SK-N-MC (cell line): Measurements from ENCODE around the gene STON2.

ENCODE experiments used
- DNase-seq: peaks from one replicate; pipeline ENCODE4 v3.0.0-alpha.2; 2011; ENCODE audit warnings: low read depth, low spot score
- H3K27ac ChIP-seq: fragments of 200-600 bp; sonication (generic); 2 replicates; pipeline ENCODE4 v1.5.1; 2016; ENCODE audit warnings: mixed run types
- H3K36me3 ChIP-seq: fragments of 200-600 bp; sonication (generic); 2 replicates; pipeline ENCODE4 v1.6.1; 2017; ENCODE audit warnings: antibody characterized with exemption, low read length, mixed read lengths; ENCODE audit not compliant: insufficient read depth
- H3K4me3 ChIP-seq: fragments of 200-600 bp; sonication (generic); 2 replicates; pipeline ENCODE4 v1.5.1; 2016
- H3K9ac ChIP-seq: fragments of 200-600 bp; sonication (generic); 2 replicates; pipeline ENCODE4 v1.8.0; 2017; ENCODE audit warnings: mixed run types, mixed read lengths; ENCODE audit not compliant: insufficient read length
- H3K9me3 ChIP-seq: fragments of 200-600 bp; sonication (generic); 2 replicates; pipeline ENCODE4 v1.6.1; 2017; ENCODE audit warnings: low read depth, mild to moderate bottlenecking, antibody characterized with exemption, low read length, moderate library complexity, mixed read lengths
- EZH2 ChIP-seq: fragments of 200-600 bp; sonication (generic); IDR thresholded peaks from one replicate; pipeline ENCODE4 v1.6.1; 2017; ENCODE audit warnings: antibody characterized with exemption
- FOXP2 ChIP-seq: optimal IDR thresholded peaks from 2 replicates; pipeline ENCODE3; 2011; ENCODE audit warnings: mild to moderate bottlenecking, moderate library complexity; ENCODE audit not compliant: insufficient read depth; ENCODE audit errors: extremely low read length, control extremely low read depth
- POLR2AphosphoS5 ChIP-seq: IDR thresholded peaks from 2 replicates; pipeline ENCODE4 v1.6.1; 2012; ENCODE audit warnings: mild to moderate bottlenecking, low read depth, low read length, borderline replicate concordance

Gene STON2

GRCh38 chr14:81371802-81372201 is 28.3 kb downstream of the STON2 start:
- no peak overlapping the region for H3K4me3 ChIP-seq
- H3K27ac ChIP-seq, result no peak overlapping the region
- no peak for DNase-seq
- no peaks in the 10 kb centered on the region for H3K9me3 ChIP-seq
- no peak for TF ChIP-seq POLR2AphosphoS5
- TF ChIP-seq FOXP2, result no peak
- no peak for TF ChIP-seq EZH2
- H3K36me3 ChIP-seq, result no peaks in the 10 kb centered on the region
- H3K9ac ChIP-seq, result no peak overlapping the region

- H3K36me3 ChIP-seq, result no peaks in the 10 kb centered on the region
- no peaks in the 10 kb centered on the region for H3K9me3 ChIP-seq
- DNase-seq, result no peak
- H3K9ac ChIP-seq, result no peak overlapping the region
- no peak overlapping the region for H3K4me3 ChIP-seq
- TF ChIP-seq EZH2 (no peak), FOXP2 (no peak), POLR2AphosphoS5 (no peak)
- H3K27ac ChIP-seq, result no peak overlapping the region
These were observed 32.6 kb downstream of the STON2 start for GRCh38 chr14:81367563-81367962.

GRCh38 chr14:81366884-81367283 is 33.2 kb downstream of the STON2 start:
- H3K9me3 ChIP-seq, result no peaks in the 10 kb centered on the region
- H3K4me3 ChIP-seq, result peak overlapping the region; percentile 63; the same call in 1 of the 2 replicates
- peak overlapping the region; percentile 99; the same call in 1 of the 2 replicates for H3K27ac ChIP-seq
- H3K9ac ChIP-seq, result no peak overlapping the region
- DNase-seq, result no peak
- no peak for TF ChIP-seq POLR2AphosphoS5
- TF ChIP-seq FOXP2, result no peak
- TF ChIP-seq EZH2, result no peak
- no peaks in the 10 kb centered on the region for H3K36me3 ChIP-seq

GRCh38 chr14:81366214-81366613 is 33.9 kb downstream of the STON2 start:
- DNase-seq, result no peak

GRCh38 chr14:81363746-81364378 is 36.3 kb downstream of the STON2 start:
- Histone ChIP-seq H3K9me3 (no peaks in the 10 kb centered on the region), H3K36me3 (no peaks in the 10 kb centered on the region), H3K9ac (peak overlapping the region; percentile 75), H3K4me3 (peak overlapping the region; percentile 80), H3K27ac (peak overlapping the region; percentile 99)
- TF ChIP-seq FOXP2, result no peak
- peak; percentile 85 for DNase-seq

More at GRCh38 chr14:81366214-81366613, 33.9 kb downstream of the STON2 start:
- H3K9me3 ChIP-seq, result no peaks in the 10 kb centered on the region
- H3K36me3 ChIP-seq, result no peaks in the 10 kb centered on the region
- TF ChIP-seq EZH2 (no peak), FOXP2 (no peak), POLR2AphosphoS5 (no peak)
- peak overlapping the region; percentile 60 for H3K9ac ChIP-seq
- H3K27ac ChIP-seq, result peak overlapping the region; percentile 99
- H3K4me3 ChIP-seq, result peak overlapping the region; percentile 63

GRCh38 chr14:81353691-81354323 is 46.3 kb downstream of the STON2 start:
- H3K27ac ChIP-seq, result no peak overlapping the region
- no peak overlapping the region for H3K4me3 ChIP-seq
- H3K9ac ChIP-seq, result no peak overlapping the region
- no peak for TF ChIP-seq POLR2AphosphoS5
- TF ChIP-seq FOXP2, result no peak
- TF ChIP-seq EZH2, result no peak
- H3K9me3 ChIP-seq, result no peaks in the 10 kb centered on the region
- no peaks in the 10 kb centered on the region for H3K36me3 ChIP-seq
- no peak for DNase-seq

- no peak for TF ChIP-seq POLR2AphosphoS5
- TF ChIP-seq EZH2, result no peak
- TF ChIP-seq FOXP2, result no peak
- H3K9me3 ChIP-seq, result no peaks in the 10 kb centered on the region
- H3K36me3 ChIP-seq, result no peaks in the 10 kb centered on the region
- no peak overlapping the region for H3K4me3 ChIP-seq
- H3K27ac ChIP-seq, result no peak overlapping the region
- no peak overlapping the region for H3K9ac ChIP-seq
- no peak for DNase-seq
These were observed 47.7 kb downstream of the STON2 start for GRCh38 chr14:81352413-81352812.

GRCh38 chr14:81351205-81351604 is 48.9 kb downstream of the STON2 start:
- TF ChIP-seq POLR2AphosphoS5, result no peak
- TF ChIP-seq EZH2, result no peak
- no peak for TF ChIP-seq FOXP2
- H3K9me3 ChIP-seq, result no peaks in the 10 kb centered on the region
- H3K36me3 ChIP-seq, result no peaks in the 10 kb centered on the region
- DNase-seq, result no peak
- H3K4me3 ChIP-seq, result no peak overlapping the region
- no peak overlapping the region for H3K27ac ChIP-seq
- no peak overlapping the region for H3K9ac ChIP-seq
